Keratinocyte (primary cell): Measurements from ENCODE around the gene OR51V1. TPM values are rescaled to one million over a fixed set of nuclear protein-coding genes. Genes with fewer than 3 reads are reported as not detected.
"Not testable (repeated sequence)": the region's sequence is repeated elsewhere in the genome, so short reads cannot be mapped to it uniquely, and the experiment has no call there.

Source experiments
- DNase-seq: peaks from one replicate; pipeline ENCODE4 v3.0.0-alpha.2; 2011; ENCODE audit warnings: low read depth, missing footprints, low spot score
- FAIRE-seq: peaks from 2 replicates; lab custom pipeline; 2011; peaks lifted over from hg19 to GRCh38; lab: Jason Lieb, UNC
- H2AFZ ChIP-seq: 2 replicates; pipeline ENCODE4 v1.6.0; 2012; ENCODE audit warnings: low read length, control low read depth, inconsistent platforms; ENCODE audit not compliant: control insufficient read depth
- H3K27ac ChIP-seq: 2 replicates; pipeline ENCODE4 v1.5.1; 2011; ENCODE audit warnings: low read length; ENCODE audit not compliant: control insufficient read depth, insufficient read depth
- H3K27me3 ChIP-seq: 3 replicates; pipeline ENCODE4 v1.6.0; 2011; ENCODE audit warnings: low read length; ENCODE audit not compliant: control insufficient read depth, insufficient read depth; ENCODE audit errors: extremely low read depth
- H3K36me3 ChIP-seq, 2 experiments: 2 replicates in 1 of 2; 3 replicates in 1 of 2; pipeline ENCODE4 v1.5.1; 2011; ENCODE audit warnings: low read length in 2 of 2, mild to moderate bottlenecking in 1 of 2; ENCODE audit not compliant: control insufficient read depth in 2 of 2, insufficient read depth in 2 of 2; ENCODE audit errors: extremely low read depth in 1 of 2
- H3K4me1 ChIP-seq: 3 replicates; pipeline ENCODE4 v1.5.1; 2011; ENCODE audit warnings: low read length; ENCODE audit not compliant: control insufficient read depth, insufficient read depth; ENCODE audit errors: extremely low read depth
- H3K4me2 ChIP-seq: 3 replicates; pipeline ENCODE4 v1.6.0; 2011; ENCODE audit warnings: low read depth, low read length; ENCODE audit not compliant: control insufficient read depth, insufficient read depth; ENCODE audit errors: extremely low read depth
- H3K4me3 ChIP-seq, 3 experiments: fragments of 200-600 bp in 1 of 3; sonication (generic) in 1 of 3; 2 replicates in 2 of 3; 3 replicates in 1 of 3; pipeline ENCODE4 v1.5.1; 2011 to 2016; ENCODE audit warnings: low read length in 3 of 3, mild to moderate bottlenecking in 3 of 3, control low read depth in 2 of 3, inconsistent platforms in 1 of 3, low read depth in 1 of 3, mixed read lengths in 1 of 3, mixed run types in 1 of 3, moderate library complexity in 1 of 3; ENCODE audit not compliant: control insufficient read depth in 2 of 3, insufficient read depth in 2 of 3; ENCODE audit errors: extremely low read depth in 1 of 3
- H3K79me2 ChIP-seq: 2 replicates; pipeline ENCODE4 v1.6.0; 2012; ENCODE audit warnings: low read length; ENCODE audit not compliant: control insufficient read depth, insufficient read depth
- H3K9ac ChIP-seq: 3 replicates; pipeline ENCODE4 v1.6.0; 2011; ENCODE audit warnings: low read length; ENCODE audit not compliant: control insufficient read depth, insufficient read depth; ENCODE audit errors: extremely low read depth
- H3K9me1 ChIP-seq: 3 replicates; pipeline ENCODE4 v1.6.0; 2011; ENCODE audit warnings: low read length; ENCODE audit not compliant: control insufficient read depth, insufficient read depth; ENCODE audit errors: extremely low read depth
- H3K9me3 ChIP-seq: 2 replicates; pipeline ENCODE4 v1.5.1; 2012; ENCODE audit warnings: low read depth, low read length; ENCODE audit not compliant: control insufficient read depth
- H4K20me1 ChIP-seq: 3 replicates; pipeline ENCODE4 v1.6.0; 2011; ENCODE audit warnings: low read length; ENCODE audit not compliant: control insufficient read depth, insufficient read depth; ENCODE audit errors: extremely low read depth
- EZH2 ChIP-seq: IDR thresholded peaks from one replicate; pipeline ENCODE4 v1.6.1; 2012; ENCODE audit warnings: inconsistent platforms, mild to moderate bottlenecking, low read length, moderate library complexity
- dilution Hi-C: fragments of 300-500 bp; cut with MboI; formaldehyde crosslinking; loops from one replicate; pipeline ENCODE4 v1.7.0; 2020; ENCODE audit warnings: low sequenced_read_pairs; ENCODE audit not compliant: extremely low pct_ligation_motif_present
- polyA plus RNA-seq, 5 experiments: library from polyadenylated mRNA; depleted of rRNA in 3 of 5; stranded (reverse) in 3 of 5; stranded (forward) in 1 of 5; unstranded in 1 of 5; fragments of >200 nt; gene quantifications; 1 replicate in 1 of 5; 2 replicates in 3 of 5; 3 replicates in 1 of 5; pipeline versions ENCODE4 v1.2.1 to v1.2.3, GENCODE V29; 2011 to 2012; ENCODE audit warnings: missing spikeins in 2 of 5, low read depth in 1 of 5, low replicate concordance in 1 of 5
- TF ChIP-seq, protein P1 (sequence below), 3 experiments: IDR thresholded peaks in 1 of 3; conservative IDR thresholded peaks in 1 of 3; optimal IDR thresholded peaks in 1 of 3; 2 replicates in 2 of 3; 3 replicates in 1 of 3; pipeline versions ENCODE3 to v1.5.1; 2011; ENCODE audit warnings: low read length in 3 of 3, mild to moderate bottlenecking in 3 of 3, moderate library complexity in 2 of 3, control low read depth in 1 of 3, inconsistent platforms in 1 of 3; ENCODE audit not compliant: insufficient read depth in 2 of 3; ENCODE audit errors: extremely low read depth in 1 of 3

Gene OR51V1
- polyA plus RNA-seq, 1 donor (not counting 4 experiments of a cell fraction or from before 2014, with no cell fraction given) = not detected

DNA sequence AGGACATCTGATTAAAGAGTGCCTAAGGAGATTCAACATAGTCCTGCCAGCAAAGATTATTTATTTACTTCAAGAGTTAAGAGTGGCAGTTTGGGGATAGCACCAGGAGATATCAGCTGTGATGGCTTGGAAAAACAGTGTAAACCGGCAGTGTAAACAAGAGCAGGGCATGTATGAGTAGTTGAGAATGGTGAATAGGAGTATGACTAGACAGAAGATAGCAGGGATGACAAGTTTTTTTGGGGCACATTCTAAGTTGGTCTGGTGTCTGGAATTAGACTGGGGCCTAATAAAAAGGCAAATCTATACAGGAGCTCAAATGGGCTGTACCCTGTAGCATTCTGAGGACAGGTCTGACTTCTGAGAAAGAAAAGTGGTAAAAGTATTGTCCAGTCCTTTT is 39.4 kb downstream of the OR51V1 start:
- H3K79me2 ChIP-seq, H3K4me2 ChIP-seq, FAIRE-seq, H3K9ac ChIP-seq, H3K4me3 ChIP-seq, H3K4me1 ChIP-seq, dilution Hi-C loops, H3K36me3 ChIP-seq, H3K27ac ChIP-seq, H2AFZ ChIP-seq, H3K9me3 ChIP-seq, H3K27me3 ChIP-seq, H3K9me1 ChIP-seq, H4K20me1 ChIP-seq, DNase-seq: not testable (repeated sequence)

DNA sequence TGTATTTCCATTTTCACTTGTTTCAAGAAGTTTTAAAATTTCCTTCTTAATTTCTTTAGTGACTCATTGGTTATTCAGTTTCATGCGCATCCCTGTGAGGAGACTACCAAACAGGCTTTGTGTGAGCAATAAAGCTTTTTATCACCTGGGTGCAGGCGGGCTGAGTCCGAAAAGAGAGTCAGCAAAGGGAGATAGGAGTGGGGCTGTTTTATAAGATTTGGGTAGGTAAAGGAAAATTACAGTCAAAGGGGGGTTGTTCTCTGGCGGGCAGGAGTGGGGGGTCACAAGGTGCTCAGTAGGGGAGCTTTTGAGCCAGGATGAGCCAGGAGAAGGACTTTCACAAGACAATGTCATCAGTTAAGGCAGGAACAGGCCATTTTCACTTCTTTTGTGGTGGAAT is 40.3 kb downstream of the OR51V1 start:
- dilution Hi-C loops, H3K9me3 ChIP-seq, H3K36me3 ChIP-seq, DNase-seq, H3K9ac ChIP-seq, FAIRE-seq, H3K27ac ChIP-seq, H3K4me2 ChIP-seq, H3K4me1 ChIP-seq, H3K79me2 ChIP-seq, H3K4me3 ChIP-seq, H3K27me3 ChIP-seq, H2AFZ ChIP-seq, H4K20me1 ChIP-seq, H3K9me1 ChIP-seq: not testable (repeated sequence)

DNA sequence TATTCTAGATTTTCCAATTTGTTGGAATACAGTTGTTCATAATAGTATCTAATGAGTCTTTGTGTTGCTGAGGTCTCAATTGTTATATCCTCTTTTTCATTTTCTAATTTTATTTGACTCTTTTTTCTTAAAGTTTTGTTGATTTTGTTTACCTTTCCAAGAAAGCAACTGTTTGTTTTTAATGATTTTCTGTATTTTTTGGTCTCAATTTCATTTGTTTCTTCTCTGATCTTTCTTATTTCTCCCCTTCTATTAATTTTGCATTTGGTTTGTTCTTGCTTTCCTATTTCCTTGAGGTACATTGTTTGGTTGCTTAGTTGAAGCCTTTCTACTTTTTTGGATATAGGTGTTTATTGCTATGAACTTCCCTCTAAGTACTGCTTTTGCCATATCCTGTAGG is 40.7 kb downstream of the OR51V1 start:
- no peaks in the 10 kb centered on the region for H3K79me2 ChIP-seq
- no peaks in the 10 kb centered on the region for H3K9me3 ChIP-seq
- H3K4me3 ChIP-seq = no peak overlapping the region
- H3K27ac ChIP-seq = no peak overlapping the region
- no peak overlapping the region for H2AFZ ChIP-seq
- no peak for FAIRE-seq
- H3K9me1 ChIP-seq = no peaks in the 10 kb centered on the region
- no peaks in the 10 kb centered on the region for H3K36me3 ChIP-seq
- dilution Hi-C loops = no loop called here
- TF ChIP-seq, protein P1, sequence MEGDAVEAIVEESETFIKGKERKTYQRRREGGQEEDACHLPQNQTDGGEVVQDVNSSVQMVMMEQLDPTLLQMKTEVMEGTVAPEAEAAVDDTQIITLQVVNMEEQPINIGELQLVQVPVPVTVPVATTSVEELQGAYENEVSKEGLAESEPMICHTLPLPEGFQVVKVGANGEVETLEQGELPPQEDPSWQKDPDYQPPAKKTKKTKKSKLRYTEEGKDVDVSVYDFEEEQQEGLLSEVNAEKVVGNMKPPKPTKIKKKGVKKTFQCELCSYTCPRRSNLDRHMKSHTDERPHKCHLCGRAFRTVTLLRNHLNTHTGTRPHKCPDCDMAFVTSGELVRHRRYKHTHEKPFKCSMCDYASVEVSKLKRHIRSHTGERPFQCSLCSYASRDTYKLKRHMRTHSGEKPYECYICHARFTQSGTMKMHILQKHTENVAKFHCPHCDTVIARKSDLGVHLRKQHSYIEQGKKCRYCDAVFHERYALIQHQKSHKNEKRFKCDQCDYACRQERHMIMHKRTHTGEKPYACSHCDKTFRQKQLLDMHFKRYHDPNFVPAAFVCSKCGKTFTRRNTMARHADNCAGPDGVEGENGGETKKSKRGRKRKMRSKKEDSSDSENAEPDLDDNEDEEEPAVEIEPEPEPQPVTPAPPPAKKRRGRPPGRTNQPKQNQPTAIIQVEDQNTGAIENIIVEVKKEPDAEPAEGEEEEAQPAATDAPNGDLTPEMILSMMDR (optimal IDR thresholded peaks at IDR 0.05 in 1 of 3, IDR thresholded peaks at IDR 0.05 in 1 of 3, conservative IDR thresholded peaks at IDR 0.05 in 1 of 3; ENCODE audit: extremely low read depth in 1 of 3, insufficient read depth in 2 of 3, low read length in 3 of 3) = no peak
- no peak for TF ChIP-seq EZH2
- no peak for DNase-seq
- no peak overlapping the region for H3K4me2 ChIP-seq
- no peak overlapping the region for H3K9ac ChIP-seq
- no peaks in the 10 kb centered on the region for H3K4me1 ChIP-seq
- H4K20me1 ChIP-seq = no peaks in the 10 kb centered on the region
- no peaks in the 10 kb centered on the region for H3K27me3 ChIP-seq
